ENCODE results near the gene RPLP2. TPM values are rescaled to one million over a fixed set of nuclear protein-coding genes. Genes with fewer than 3 reads are reported as not detected.

RPLP2 gene
- total RNA-seq, 1 experiment from 2014 or later, result 318 TPM

GRCh38 chr11:772429-773390 is 37.1 kb upstream of the RPLP2 start:
- DNase-seq (ENCODE audit: low read depth), result no peak
- in situ Hi-C loops (cut with HindIII; ENCODE audit: low pct_unique_long_range_greater_than_20kb, low sequenced_read_pairs), result no loop called here

- in situ Hi-C loops (cut with HindIII; ENCODE audit: low pct_unique_long_range_greater_than_20kb, low sequenced_read_pairs), result no loop called here
Measured at GRCh38 chr11:773425-773824, 36.3 kb upstream of the RPLP2 start.

GRCh38 chr11:773830-774229 is 35.9 kb upstream of the RPLP2 start:
- no peak for DNase-seq (ENCODE audit: low read depth)
- in situ Hi-C loops (cut with HindIII; ENCODE audit: low pct_unique_long_range_greater_than_20kb, low sequenced_read_pairs), result no loop called here

More at GRCh38 chr11:773425-773824, 36.3 kb upstream of the RPLP2 start:
- DNase-seq (ENCODE audit: low read depth), result no peak

GRCh38 chr11:774873-775592 is 34.7 kb upstream of the RPLP2 start:
- no peak for DNase-seq (ENCODE audit: low read depth)
- in situ Hi-C loops (cut with HindIII; ENCODE audit: low pct_unique_long_range_greater_than_20kb, low sequenced_read_pairs), result no loop called here

- in situ Hi-C loops (cut with HindIII; ENCODE audit: low pct_unique_long_range_greater_than_20kb, low sequenced_read_pairs), result no loop called here
- no peak for DNase-seq (ENCODE audit: low read depth)
Measured at GRCh38 chr11:776263-776560, 33.6 kb upstream of the RPLP2 start.

- peak; percentile 15 for DNase-seq (ENCODE audit: low read depth)
- in situ Hi-C loops (cut with HindIII; ENCODE audit: low pct_unique_long_range_greater_than_20kb, low sequenced_read_pairs), result no loop called here
Measured at GRCh38 chr11:776561-777287, 33.0 kb upstream of the RPLP2 start.

- peak; percentile 66 for DNase-seq (ENCODE audit: low read depth)
- in situ Hi-C loops (cut with HindIII; ENCODE audit: low pct_unique_long_range_greater_than_20kb, low sequenced_read_pairs), result no loop called here
Measured at GRCh38 chr11:777288-778255, 32.2 kb upstream of the RPLP2 start, which contains the start of gene GATD1. Gene GATD1 (minus strand): TSS chr11:777487. CDS start chr11:777462, 25 bp downstream.

- no peak for DNase-seq (ENCODE audit: low read depth)
- in situ Hi-C loops (cut with HindIII; ENCODE audit: low pct_unique_long_range_greater_than_20kb, low sequenced_read_pairs), result no loop called here
Measured at GRCh38 chr11:778976-779954, 30.5 kb upstream of the RPLP2 start.

- DNase-seq (ENCODE audit: low read depth), result no peak
- in situ Hi-C loops (cut with HindIII; ENCODE audit: low pct_unique_long_range_greater_than_20kb, low sequenced_read_pairs), result no loop called here
Measured at GRCh38 chr11:779955-780532, 29.7 kb upstream of the RPLP2 start.

GRCh38 chr11:782264-783174 is 27.2 kb upstream of the RPLP2 start:
- in situ Hi-C loops (cut with HindIII; ENCODE audit: low pct_unique_long_range_greater_than_20kb, low sequenced_read_pairs), result no loop called here
- no peak for DNase-seq (ENCODE audit: low read depth)

GRCh38 chr11:783581-784015 is 26.2 kb upstream of the RPLP2 start:
- in situ Hi-C loops (cut with HindIII; ENCODE audit: low pct_unique_long_range_greater_than_20kb, low sequenced_read_pairs), result no loop called here
- no peak for DNase-seq (ENCODE audit: low read depth)

- in situ Hi-C loops (cut with HindIII; ENCODE audit: low pct_unique_long_range_greater_than_20kb, low sequenced_read_pairs), result no loop called here
- no peak for DNase-seq (ENCODE audit: low read depth)
Measured at GRCh38 chr11:786235-787083, 23.3 kb upstream of the RPLP2 start.

GRCh38 chr11:787084-787675 is 22.6 kb upstream of the RPLP2 start:
- DNase-seq (ENCODE audit: low read depth), result no peak
- in situ Hi-C loops (cut with HindIII; ENCODE audit: low pct_unique_long_range_greater_than_20kb, low sequenced_read_pairs), result no loop called here

- in situ Hi-C loops (cut with HindIII; ENCODE audit: low pct_unique_long_range_greater_than_20kb, low sequenced_read_pairs), result no loop called here
- no peak for DNase-seq (ENCODE audit: low read depth)
Measured at GRCh38 chr11:788009-788640, 21.6 kb upstream of the RPLP2 start.

All from Caki2 (cell line).